Hepatocyte (in vitro differentiated cells): ENCODE results near the gene SPAG5. TPM values are rescaled to one million over a fixed set of nuclear protein-coding genes. Genes with fewer than 3 reads are reported as not detected.

Experiments used
- DNase-seq: peaks from one replicate; pipeline ENCODE4 v3.0.0-alpha.2; 2016; ENCODE audit warnings: low spot score
- H2AFZ ChIP-seq: fragments of 200-600 bp; sonication (generic); 2 replicates; pipeline ENCODE4 v1.6.0; 2016; ENCODE audit warnings: antibody characterized with exemption, mild to moderate bottlenecking
- H3K27ac ChIP-seq: fragments of 200-600 bp; sonication (generic); 2 replicates; pipeline ENCODE4 v1.5.1; 2016; ENCODE audit warnings: mild to moderate bottlenecking
- H3K27me3 ChIP-seq: fragments of 200-600 bp; sonication (generic); 2 replicates; pipeline ENCODE4 v1.6.1; 2016
- H3K36me3 ChIP-seq: fragments of 200-600 bp; sonication (generic); replicated peaks from 2 replicates; pipeline ENCODE4 v1.5.1; 2016; ENCODE audit warnings: low read depth; ENCODE audit not compliant: insufficient read depth
- H3K4me1 ChIP-seq: fragments of 200-600 bp; sonication (generic); 2 replicates; pipeline ENCODE4 v1.5.1; 2016; ENCODE audit warnings: mild to moderate bottlenecking, moderate library complexity; ENCODE audit not compliant: insufficient read depth
- H3K4me2 ChIP-seq: fragments of 200-600 bp; sonication (generic); 2 replicates; pipeline ENCODE4 v1.6.0; 2016
- H3K4me3 ChIP-seq: fragments of 200-600 bp; sonication (generic); 2 replicates; pipeline ENCODE4 v1.5.1; 2016; ENCODE audit warnings: mild to moderate bottlenecking
- H3K79me2 ChIP-seq: fragments of 200-600 bp; sonication (generic); 2 replicates; pipeline ENCODE4 v1.6.0; 2017; ENCODE audit warnings: mild to moderate bottlenecking
- H3K9me2 ChIP-seq: fragments of 200-600 bp; sonication (generic); replicated peaks from 2 replicates; pipeline ENCODE4 v1.6.0; 2017; ENCODE audit warnings: mild to moderate bottlenecking; ENCODE audit not compliant: insufficient read depth
- H3K9me3 ChIP-seq: fragments of 200-600 bp; sonication (generic); 2 replicates; pipeline ENCODE4 v1.5.1; 2016; ENCODE audit warnings: low read depth, mild to moderate bottlenecking
- H4K20me1 ChIP-seq: fragments of 200-600 bp; sonication (generic); 2 replicates; pipeline ENCODE4 v1.6.0; 2016; ENCODE audit warnings: mild to moderate bottlenecking; ENCODE audit not compliant: insufficient read depth, poor library complexity, severe bottlenecking
- CTCF ChIP-seq: fragments of 200-600 bp; sonication (generic); IDR thresholded peaks from 2 replicates; pipeline ENCODE4 v1.5.1; 2016; ENCODE audit warnings: antibody characterized with exemption, mild to moderate bottlenecking; ENCODE audit not compliant: poor library complexity
- EZH2 ChIP-seq: fragments of 200-600 bp; sonication (generic); IDR thresholded peaks from 2 replicates; pipeline ENCODE4 v1.6.1; 2016; ENCODE audit warnings: antibody characterized with exemption, mild to moderate bottlenecking, borderline replicate concordance
- EZH2phosphoT487 ChIP-seq: fragments of 200-600 bp; sonication (generic); IDR thresholded peaks from one replicate; pipeline ENCODE4 v1.6.1; 2018; ENCODE audit warnings: antibody characterized with exemption, mild to moderate bottlenecking, low read depth, moderate library complexity; ENCODE audit not compliant: unreplicated experiment, severe bottlenecking
- WGBS: methylation state at CpG from one replicate; pipeline ENCODE4 v1.1.6; 2016; ENCODE audit warnings: low lambda C conversion rate; ENCODE audit errors: missing lambda C conversion rate; 5-methylcytosine and 5-hydroxymethylcytosine counted together
- polyA plus RNA-seq: library from polyadenylated mRNA; unstranded; fragments of >200 nt; fragmentation: Nextera tagmentation; extraction: Ambion mirVana; gene quantifications from 2 replicates; pipeline ENCODE4 v1.2.1, GENCODE V29; 2016
- total RNA-seq: library from RNA; depleted of rRNA; stranded (reverse); fragments of >200 nt; gene quantifications from 2 replicates; pipeline ENCODE4 v1.2.3, GENCODE V29; 2014

SPAG5 gene
- total and polyA plus RNA-seq, 2 experiments from 2014 or later: 13.9 to 17.9 TPM

- no peak for TF ChIP-seq EZH2
- no peak for TF ChIP-seq CTCF
- no peak for TF ChIP-seq EZH2phosphoT487
Measured at GRCh38 chr17:28548417-28549130, 50.3 kb downstream of the SPAG5 start.

GRCh38 chr17:28547623-28548416 lies 51.0 kb downstream of the SPAG5 start:
- no peaks in the 10 kb centered on the region for H3K9me3 ChIP-seq
- H3K4me2 ChIP-seq: no peak overlapping the region
- DNase-seq: peak; percentile 65
- no peak overlapping the region for H2AFZ ChIP-seq
- H3K36me3 ChIP-seq: no peaks in the 10 kb centered on the region
- no peak for TF ChIP-seq EZH2
- no peak for TF ChIP-seq EZH2phosphoT487
- peak; percentile 66 for TF ChIP-seq CTCF
- H3K4me3 ChIP-seq: no peak overlapping the region
- WGBS: 77% methylated on average over 26 of the region's 26 CpGs
- no peaks in the 10 kb centered on the region for H3K27me3 ChIP-seq
- H3K4me1 ChIP-seq: peaks cover 14% of the 10 kb centered on the region
- H3K9me2 ChIP-seq: no peaks in the 10 kb centered on the region
- H3K27ac ChIP-seq: no peak overlapping the region
- peaks cover 10% of the 10 kb centered on the region for H4K20me1 ChIP-seq
- peaks cover 22% of the 10 kb centered on the region for H3K79me2 ChIP-seq

More at GRCh38 chr17:28548417-28549130, 50.3 kb downstream of the SPAG5 start:
- Histone ChIP-seq H3K4me1 (peaks cover 22% of the 10 kb centered on the region), H3K36me3 (no peaks in the 10 kb centered on the region), H3K4me2 (no peak overlapping the region), H3K9me2 (no peaks in the 10 kb centered on the region), H4K20me1 (peaks cover 10% of the 10 kb centered on the region), H2AFZ (no peak overlapping the region), H3K9me3 (no peaks in the 10 kb centered on the region), H3K27me3 (no peaks in the 10 kb centered on the region), H3K4me3 (no peak overlapping the region), H3K79me2 (peaks cover 22% of the 10 kb centered on the region), H3K27ac (no peak overlapping the region)
- WGBS: 93% methylated on average over 6 of the region's 6 CpGs
- DNase-seq: no peak

GRCh38 chr17:28547096-28547622 lies 51.7 kb downstream of the SPAG5 start:
- H2AFZ ChIP-seq: no peak overlapping the region
- H3K79me2 ChIP-seq: peaks cover 22% of the 10 kb centered on the region
- H3K9me2 ChIP-seq: no peaks in the 10 kb centered on the region
- peaks cover 10% of the 10 kb centered on the region for H4K20me1 ChIP-seq
- H3K27ac ChIP-seq: no peak overlapping the region
- H3K4me2 ChIP-seq: no peak overlapping the region
- H3K36me3 ChIP-seq: no peaks in the 10 kb centered on the region
- peaks cover 11% of the 10 kb centered on the region for H3K4me1 ChIP-seq
- no peak overlapping the region for H3K4me3 ChIP-seq
- no peak for DNase-seq
- TF ChIP-seq CTCF: no peak
- TF ChIP-seq EZH2: no peak
- TF ChIP-seq EZH2phosphoT487: no peak
- 88% methylated on average over 14 of the region's 14 CpGs for WGBS
- H3K27me3 ChIP-seq: no peaks in the 10 kb centered on the region
- no peaks in the 10 kb centered on the region for H3K9me3 ChIP-seq
